Right lobe of liver (tissue), 6 donors: ENCODE measurements around the gene HTRA2. TPM values are rescaled to one million over a fixed set of nuclear protein-coding genes. Genes with fewer than 3 reads are reported as not detected.

Experiments
- ATAC-seq, 4 donors: fragments of 200-7000 bp; cut with Tn5 transposase; one replicate each; pipeline ENCODE4 v1.9.1; 2020; ENCODE audit warnings: mild to moderate bottlenecking in 4 of 4, moderate library complexity in 4 of 4
- DNase-seq, 3 donors: peaks; one replicate each; pipeline ENCODE4 v3.0.0-alpha.2; 2020
- H3K27ac ChIP-seq, 3 donors: fragments of 200-600 bp; one replicate each; pipeline ENCODE4 v1.8.0; 2022
- H3K27me3 ChIP-seq, 2 donors: fragments of 200-600 bp; one replicate each; pipeline ENCODE4 v1.8.0; 2022
- H3K36me3 ChIP-seq, 4 donors: fragments of 200-600 bp; sonication (generic) in 1 of 4; one replicate each; pipeline versions ENCODE4 v1.5.1 to v1.8.0; 2017 to 2022; ENCODE audit warnings: control low read depth in 1 of 4
- H3K4me1 ChIP-seq, 4 donors: fragments of 200-600 bp; sonication (generic) in 1 of 4; one replicate each; pipeline versions ENCODE4 v1.5.1 to v1.8.0; 2017 to 2022; ENCODE audit warnings: control low read depth in 1 of 4
- H3K4me3 ChIP-seq, 3 donors: fragments of 200-600 bp; one replicate each; pipeline ENCODE4 v1.8.0; 2022
- H3K9me3 ChIP-seq, 4 donors: fragments of 200-600 bp; sonication (generic) in 1 of 4; one replicate each; pipeline versions ENCODE4 v1.5.1 to v1.8.0; 2017 to 2022; ENCODE audit warnings: control low read depth in 1 of 4
- POLR2A ChIP-seq: fragments of 450-650 bp; IDR thresholded peaks from one replicate; pipeline ENCODE4 v1.6.1; 2017; ENCODE audit warnings: antibody characterized with exemption, mild to moderate bottlenecking
- WGBS: methylation state at CpG from one replicate; pipeline ENCODE4 v1.1.6; 2018; ENCODE audit warnings: low coverage, low lambda C conversion rate; ENCODE audit not compliant: insufficient coverage; ENCODE audit errors: missing lambda C conversion rate; 5-methylcytosine and 5-hydroxymethylcytosine counted together
- intact Hi-C, 2 donors: fragments of 100-400 bp; cut with DNase I; formaldehyde crosslinking; loops; one replicate each; pipeline versions ENCODE4 v1.11.2 to v1.14.1; 2022
- total RNA-seq, 6 experiments: library from RNA; depleted of rRNA in 2 of 6; stranded (reverse); fragments of >200 nt in 2 of 6; fragmentation: NEBNext Ultra II Directional in 3 of 6; extraction: Animal tissue kit (Norgen Biotek cat#: 25700) in 3 of 6; gene quantifications; one replicate each; pipeline versions ENCODE4 v1.1.0 to v1.2.4, GENCODE V29; 2016 to 2023
- TF ChIP-seq, protein P1 (sequence below), 4 donors: fragments of 200-600 bp in 3 of 4; fragments of 450-650 bp in 1 of 4; IDR thresholded peaks; one replicate each; pipeline versions ENCODE4 v1.5.1 to v1.8.0; 2016 to 2022; ENCODE audit warnings: antibody characterized with exemption in 4 of 4, mild to moderate bottlenecking in 2 of 4
- donor health status: DM: no; HTN: yes; CAD: no.
- donor health status: DM: no; HTN: no; CAD: no.
- donor health status: DM: no; HTN: no; CAD: no.
- donor health status: DM: no; HTN: yes; CAD: no.
- donor health status: DM: no; HTN: yes; CAD: no.

HTRA2 gene
- total RNA-seq, 6 experiments from 2014 or later: 12.3 to 20.3 (median 15.2) TPM

DNA sequence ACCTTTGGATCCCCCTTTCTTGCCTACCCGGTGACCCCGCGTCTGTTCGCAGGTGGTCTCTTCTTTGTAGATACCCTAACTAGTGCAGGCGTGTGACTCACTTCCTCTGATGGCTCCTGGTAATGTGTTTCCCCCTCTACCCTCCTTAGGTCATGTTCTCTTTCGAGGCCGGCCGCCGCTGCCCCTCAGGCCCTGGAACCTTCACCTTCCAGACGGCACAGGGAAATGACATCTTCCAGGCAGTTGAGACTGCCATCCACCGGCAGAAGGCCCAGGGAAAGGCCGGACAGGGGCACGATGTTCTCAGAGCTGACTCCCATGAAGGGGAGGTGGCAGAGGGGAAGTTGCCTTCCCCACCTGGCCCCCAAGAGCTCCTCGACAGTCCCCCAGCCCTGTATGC lies 26.4 kb downstream of the HTRA2 start:
- WGBS: 74% methylated on average over 6 of the region's 14 CpGs

DNA sequence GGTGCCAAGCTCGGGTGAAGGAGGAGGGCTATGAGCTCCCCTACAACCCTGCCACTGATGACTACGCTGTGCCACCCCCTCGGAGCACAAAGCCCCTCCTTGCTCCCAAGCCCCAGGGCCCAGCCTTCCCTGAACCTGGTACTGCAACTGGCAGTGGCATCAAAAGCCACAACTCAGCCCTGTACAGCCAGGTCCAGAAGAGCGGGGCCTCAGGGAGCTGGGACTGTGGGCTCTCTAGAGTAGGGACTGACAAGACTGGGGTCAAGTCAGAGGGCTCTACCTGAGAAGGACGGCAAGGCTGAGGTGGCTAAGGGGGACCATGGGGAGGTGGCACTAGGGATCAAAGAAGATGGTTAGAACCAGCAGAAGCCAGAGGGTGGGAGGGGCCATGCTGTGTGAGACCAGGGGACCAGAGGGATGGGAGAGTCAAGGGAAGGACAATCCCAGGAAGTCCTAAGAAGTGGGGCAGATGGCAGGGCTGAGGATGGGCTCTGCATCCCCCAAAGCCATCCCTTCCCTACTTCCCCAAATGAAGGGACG lies 27.2 kb downstream of the HTRA2 start:
- Histone ChIP-seq H3K9me3 (no peaks in the 10 kb centered on the region), H3K27me3 (no peaks in the 10 kb centered on the region), H3K4me1 (no peaks in the 10 kb centered on the region), H3K27ac (no peak overlapping the region), H3K4me3 (no peak overlapping the region), H3K36me3 (no peaks in the 10 kb centered on the region)
- TF ChIP-seq, protein P1, sequence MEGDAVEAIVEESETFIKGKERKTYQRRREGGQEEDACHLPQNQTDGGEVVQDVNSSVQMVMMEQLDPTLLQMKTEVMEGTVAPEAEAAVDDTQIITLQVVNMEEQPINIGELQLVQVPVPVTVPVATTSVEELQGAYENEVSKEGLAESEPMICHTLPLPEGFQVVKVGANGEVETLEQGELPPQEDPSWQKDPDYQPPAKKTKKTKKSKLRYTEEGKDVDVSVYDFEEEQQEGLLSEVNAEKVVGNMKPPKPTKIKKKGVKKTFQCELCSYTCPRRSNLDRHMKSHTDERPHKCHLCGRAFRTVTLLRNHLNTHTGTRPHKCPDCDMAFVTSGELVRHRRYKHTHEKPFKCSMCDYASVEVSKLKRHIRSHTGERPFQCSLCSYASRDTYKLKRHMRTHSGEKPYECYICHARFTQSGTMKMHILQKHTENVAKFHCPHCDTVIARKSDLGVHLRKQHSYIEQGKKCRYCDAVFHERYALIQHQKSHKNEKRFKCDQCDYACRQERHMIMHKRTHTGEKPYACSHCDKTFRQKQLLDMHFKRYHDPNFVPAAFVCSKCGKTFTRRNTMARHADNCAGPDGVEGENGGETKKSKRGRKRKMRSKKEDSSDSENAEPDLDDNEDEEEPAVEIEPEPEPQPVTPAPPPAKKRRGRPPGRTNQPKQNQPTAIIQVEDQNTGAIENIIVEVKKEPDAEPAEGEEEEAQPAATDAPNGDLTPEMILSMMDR (IDR thresholded peaks at IDR 0.05): no peak
- TF ChIP-seq POLR2A: no peak
- intact Hi-C loops: no loop called here
- ATAC-seq: no peak
- DNase-seq: no peak
- WGBS: 83% methylated on average over 1 of the region's 6 CpGs

More for the DNA sequence above, 26.4 kb downstream of the HTRA2 start:
- no peak for ATAC-seq
- Histone ChIP-seq H3K4me3 (no peak overlapping the region), H3K27me3 (no peaks in the 10 kb centered on the region), H3K36me3 (no peaks in the 10 kb centered on the region), H3K4me1 (no peaks in the 10 kb centered on the region), H3K27ac (peak overlapping the region in 1 of 3 donors; percentile 43), H3K9me3 (no peaks in the 10 kb centered on the region)
- intact Hi-C loops: no loop called here
- TF ChIP-seq, protein P1 (IDR thresholded peaks at IDR 0.05): no peak
- TF ChIP-seq POLR2A: no peak
- DNase-seq: no peak

DNA sequence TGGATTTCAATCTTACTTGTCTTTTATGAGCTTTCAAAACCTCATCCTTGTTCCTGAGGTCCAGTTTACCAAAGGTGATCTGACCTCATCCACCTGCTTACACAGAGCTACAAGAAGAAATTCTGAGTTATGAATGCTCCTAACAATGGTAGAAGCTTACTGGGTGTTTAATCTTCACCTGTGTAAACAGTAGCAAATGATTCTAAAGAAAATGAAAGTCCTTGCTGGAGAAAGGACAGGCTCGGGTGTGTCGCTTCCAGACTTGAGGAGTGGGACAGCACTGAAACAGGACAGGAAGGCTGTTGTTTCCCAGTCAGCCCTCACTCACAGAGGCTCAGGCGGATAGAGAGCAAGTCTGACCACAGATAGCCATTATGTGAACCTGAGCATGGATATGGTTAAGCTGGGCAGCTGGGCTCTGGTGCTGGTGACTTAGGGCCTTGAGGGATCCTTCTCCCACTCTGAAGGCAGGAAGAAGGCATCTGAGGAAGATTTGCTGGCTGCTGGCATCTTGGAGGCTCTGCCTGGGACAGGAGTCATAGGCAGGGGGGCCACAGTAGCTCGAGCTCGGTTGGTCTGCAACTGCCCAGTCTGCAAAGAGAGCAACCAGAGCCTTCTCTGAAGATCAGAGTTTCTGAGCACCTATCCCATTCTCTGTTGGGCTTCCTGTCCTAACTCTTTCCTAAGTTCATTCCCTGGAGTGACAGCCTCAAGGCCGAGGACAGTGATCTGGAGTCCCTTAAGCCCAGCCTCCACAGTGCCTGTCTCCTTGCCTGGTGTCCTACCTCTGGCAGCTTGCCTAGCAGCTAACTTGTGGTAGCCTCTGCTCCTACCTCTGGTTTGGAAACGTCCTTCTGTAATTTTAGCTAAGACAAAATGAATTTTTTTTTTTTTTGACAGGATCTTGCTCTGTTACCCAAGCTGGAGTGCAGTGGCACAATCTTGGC lies 28.8 kb downstream of the HTRA2 start:
- Histone ChIP-seq H3K4me3 (no peak overlapping the region), H3K4me1 (no peaks in the 10 kb centered on the region), H3K27me3 (no peaks in the 10 kb centered on the region), H3K27ac (no peak overlapping the region), H3K9me3 (no peaks in the 10 kb centered on the region), H3K36me3 (no peaks in the 10 kb centered on the region)
- intact Hi-C loops: no loop called here
- no peak for ATAC-seq
- whole genome bisulfite sequencing: 63% methylated on average over 4 of the region's 7 CpGs
- no peak for DNase-seq
- TF ChIP-seq, protein P1 (IDR thresholded peaks at IDR 0.05): no peak
- TF ChIP-seq POLR2A: no peak

- Histone ChIP-seq H3K4me3 (no peak overlapping the region), H3K36me3 (no peaks in the 10 kb centered on the region), H3K4me1 (no peaks in the 10 kb centered on the region), H3K27ac (no peak overlapping the region), H3K27me3 (no peaks in the 10 kb centered on the region), H3K9me3 (no peaks in the 10 kb centered on the region)
- intact Hi-C loops: no loop called here
- ATAC-seq: no peak
- no peak for DNase-seq
- WGBS: 49% methylated on average over 5 of the region's 5 CpGs
- TF ChIP-seq, protein P1 (IDR thresholded peaks at IDR 0.05): no peak
Observed at GRCh38 chr2:74559912-74560311, 30.2 kb downstream of the HTRA2 start.
